HepG2 (cell line): ENCODE measurements around the gene LSM2. TPM values are rescaled to one million over a fixed set of nuclear protein-coding genes. Genes with fewer than 3 reads are reported as not detected.
"Not testable (repeated sequence)": the region's sequence is repeated elsewhere in the genome, so short reads cannot be mapped to it uniquely, and the experiment has no call there.

Source experiments
- ATAC-seq: fragments of 200-7000 bp; cut with Tn5 transposase; 3 replicates; pipeline ENCODE4 v1.9.1; 2020; ENCODE audit warnings: mild to moderate bottlenecking, moderate library complexity
- BruUV-seq: library from RNA; stranded (reverse); fragments of 400-500 nt; replicated peaks from 2 replicates; lab custom pipeline; 2021; lab: Mats Ljungman, UMichigan
- CTCF ChIA-PET: fragments of 300-600 bp; formaldehyde crosslinking; extraction: SDS; loops from one replicate; lab custom pipeline; 2021; ENCODE audit warnings: low total read pairs, inconsistent platforms, low intra/inter-chr PET ratio; lab: Yijun Ruan, JAX
- POLR2A ChIA-PET: fragments of 350-600 bp; sonication (Branson Sonifier 250); formaldehyde crosslinking; loops from one replicate; lab custom pipeline; 2020; ENCODE audit warnings: antibody characterized with exemption, inconsistent platforms; lab: Yijun Ruan, JAX
- DNase-seq: peaks from one replicate; pipeline ENCODE4 v3.0.0-alpha.2; 2015; ENCODE audit warnings: low spot score
- FAIRE-seq: peaks from 3 replicates; lab custom pipeline; 2011; peaks lifted over from hg19 to GRCh38; lab: Jason Lieb, UNC
- H2AFZ ChIP-seq: one replicate; pipeline ENCODE4 v1.6.1; 2011; ENCODE audit warnings: low read length, inconsistent platforms
- H3K27ac ChIP-seq: fragments of 300-600 bp; 3 replicates; pipeline ENCODE4 v1.8.0; 2011; ENCODE audit warnings: mixed run types, mild to moderate bottlenecking, mixed read lengths, low read length, inconsistent platforms; ENCODE audit not compliant: insufficient read depth; ENCODE audit errors: extremely low read length
- H3K27me3 ChIP-seq, 2 experiments: fragments of 200-600 bp in 1 of 2; 2 replicates in 1 of 2; 3 replicates in 1 of 2; pipeline versions ENCODE4 v1.6.0 to v1.8.0; 2011; ENCODE audit warnings: low read length in 2 of 2, mild to moderate bottlenecking in 2 of 2, moderate library complexity in 2 of 2, inconsistent platforms in 1 of 2; ENCODE audit not compliant: insufficient read depth in 2 of 2, control insufficient read depth in 1 of 2
- H3K36me3 ChIP-seq, 2 experiments: fragments of 200-600 bp in 1 of 2; replicated peaks in 1 of 2; 2 replicates in 1 of 2; 3 replicates in 1 of 2; pipeline versions ENCODE4 v1.5.1 to v1.8.0; 2011; ENCODE audit warnings: low read length in 2 of 2, inconsistent platforms in 1 of 2; ENCODE audit not compliant: insufficient read depth in 2 of 2, control insufficient read depth in 1 of 2
- H3K4me1 ChIP-seq: 2 replicates; pipeline ENCODE4 v1.5.1; 2012; ENCODE audit warnings: low read length, inconsistent platforms; ENCODE audit not compliant: insufficient read depth
- H3K4me2 ChIP-seq: 2 replicates; pipeline ENCODE4 v1.6.0; 2011; ENCODE audit warnings: low read depth, low read length, inconsistent platforms
- H3K4me3 ChIP-seq, 3 experiments: fragments of 200-600 bp in 1 of 3; sonication (generic), shearing (Covaris generic) in 1 of 3; replicated peaks in 1 of 3; 2 replicates each; pipeline ENCODE4 v1.5.1; 2011 to 2016; ENCODE audit warnings: low read length in 3 of 3, inconsistent platforms in 2 of 3, low read depth in 2 of 3, mild to moderate bottlenecking in 2 of 3, control low read depth in 1 of 3, mixed read lengths in 1 of 3; ENCODE audit not compliant: insufficient read depth in 1 of 3
- H3K79me2 ChIP-seq: one replicate; pipeline ENCODE4 v1.6.1; 2011; ENCODE audit warnings: low read length, inconsistent platforms; ENCODE audit not compliant: insufficient read depth
- H3K9ac ChIP-seq: 2 replicates; pipeline ENCODE4 v1.6.0; 2011; ENCODE audit warnings: mild to moderate bottlenecking, low read depth, low read length, inconsistent platforms; ENCODE audit not compliant: insufficient read depth
- H3K9me3 ChIP-seq: 2 replicates; pipeline ENCODE4 v1.5.1; 2012; ENCODE audit warnings: mild to moderate bottlenecking, low read length
- H4K20me1 ChIP-seq: 2 replicates; pipeline ENCODE4 v1.6.0; 2011; ENCODE audit warnings: inconsistent platforms, mild to moderate bottlenecking, low read length, moderate library complexity; ENCODE audit not compliant: insufficient read depth
- CCDC6 ChIP-seq: sonication (generic); formaldehyde crosslinking; IDR thresholded peaks from 2 replicates; pipeline ENCODE4 v1.8.1; 2022; ENCODE audit warnings: mild to moderate bottlenecking, missing genetic modification reagents, moderate library complexity
- MED1 ChIP-seq: sonication (generic); formaldehyde crosslinking; IDR thresholded peaks from 2 replicates; pipeline ENCODE4 v1.4.0; 2020; ENCODE audit warnings: missing genetic modification reagents
- MYPOP ChIP-seq: sonication (generic); formaldehyde crosslinking; IDR thresholded peaks from 2 replicates; pipeline ENCODE4 v1.8.1; 2023; ENCODE audit warnings: mild to moderate bottlenecking, moderate library complexity, missing genetic modification reagents
- NFKB2 ChIP-seq: sonication (generic); formaldehyde crosslinking; IDR thresholded peaks from 2 replicates; pipeline ENCODE4 v1.4.0; 2020; ENCODE audit warnings: missing genetic modification reagents, borderline replicate concordance
- NR2F6 ChIP-seq, 2 experiments: IDR thresholded peaks; 2 replicates each; pipeline ENCODE4 v1.6.1; 2016; ENCODE audit warnings: antibody characterized with exemption in 1 of 2, mild to moderate bottlenecking in 1 of 2
- RFXANK ChIP-seq: IDR thresholded peaks from 2 replicates; pipeline ENCODE4 v1.6.1; 2016
- RXRA ChIP-seq: sonication (generic); formaldehyde crosslinking; IDR thresholded peaks from 2 replicates; pipeline ENCODE4 v1.5.1; 2020; ENCODE audit warnings: missing genetic modification reagents
- SIX1 ChIP-seq: sonication (generic); formaldehyde crosslinking; IDR thresholded peaks from 2 replicates; pipeline ENCODE4 v1.4.0; 2020; ENCODE audit warnings: missing genetic modification reagents, borderline replicate concordance
- ZBTB38 ChIP-seq: sonication (generic); formaldehyde crosslinking; IDR thresholded peaks from 2 replicates; pipeline ENCODE4 v1.5.1; 2020; ENCODE audit warnings: mild to moderate bottlenecking, missing genetic modification reagents
- ZMYM3 ChIP-seq: sonication (generic); formaldehyde crosslinking; IDR thresholded peaks from 2 replicates; pipeline ENCODE4 v1.5.1; 2020; ENCODE audit warnings: mild to moderate bottlenecking, missing genetic modification reagents
- ZNF121 ChIP-seq: sonication (generic); formaldehyde crosslinking; IDR thresholded peaks from 2 replicates; pipeline ENCODE4 v1.5.0; 2020; ENCODE audit warnings: mild to moderate bottlenecking, missing genetic modification reagents
- ZNF460 ChIP-seq: sonication (generic); formaldehyde crosslinking; IDR thresholded peaks from 2 replicates; pipeline ENCODE4 v1.5.1; 2020; ENCODE audit warnings: missing genetic modification reagents, mild to moderate bottlenecking, borderline replicate concordance
- WGBS: methylation state at CpG from one replicate; pipeline ENCODE4 v1.1.6; 2017; ENCODE audit warnings: low lambda C conversion rate; 5-methylcytosine and 5-hydroxymethylcytosine counted together
- in situ Hi-C: cut with HindIII; loops from 2 replicates; pipeline ENCODE4 v1.10.0; 2017; ENCODE audit warnings: low pct_unique_long_range_greater_than_20kb; ENCODE audit not compliant: extremely low pct_ligation_motif_present
- intact Hi-C: fragments of 100-400 bp; cut with micrococcal nuclease; formaldehyde crosslinking; loops from one replicate; pipeline ENCODE4 v1.10.0; 2022; ENCODE audit not compliant: unreplicated experiment
- polyA plus RNA-seq, 8 experiments: library from polyadenylated mRNA; depleted of rRNA in 3 of 8; stranded (reverse) in 7 of 8; unstranded in 1 of 8; fragments of >200 nt; fragmentation: Illumina TruSeq in 4 of 8; extraction: Trizol in 4 of 8; gene quantifications; 2 replicates each; pipeline versions ENCODE4 v1.2.1 to v1.2.3, GENCODE V29; 2011 to 2016; ENCODE audit warnings: low read depth in 4 of 8, missing spikeins in 1 of 8, mixed read lengths in 1 of 8; ENCODE audit not compliant: insufficient read depth in 1 of 8
- total RNA-seq, 5 experiments: library from RNA; depleted of rRNA; stranded (reverse); fragments of >200 nt; fragmentation: Illumina TruSeq; extraction: Trizol; gene quantifications; 2 replicates each; pipeline ENCODE4 v1.2.3, GENCODE V29; 2016; ENCODE audit warnings: low read depth in 1 of 5
- TF ChIP-seq, protein P1 (sequence below): sonication (generic); formaldehyde crosslinking; IDR thresholded peaks from 2 replicates; pipeline ENCODE4 v1.4.0; 2020; ENCODE audit warnings: low read depth, missing genetic modification reagents
- TF ChIP-seq, protein P2 (sequence below): IDR thresholded peaks from 2 replicates; pipeline ENCODE4 v1.4.0; 2020; ENCODE audit warnings: mild to moderate bottlenecking, missing genetic modification reagents

The LSM2 gene
- total and polyA plus RNA-seq, 2 of the 13 experiments (the other 11 are each of a cell fraction or from before 2014, with no cell fraction given): 69.4 to 90.5 TPM

GRCh38 chr6:31817929-31818511 is 11.3 kb upstream of the LSM2 start:
- DNase-seq; H4K20me1 ChIP-seq; CTCF ChIA-PET; in situ Hi-C loops; H2AFZ ChIP-seq; H3K9me3 ChIP-seq; H3K36me3 ChIP-seq; intact Hi-C loops; H3K27me3 ChIP-seq; FAIRE-seq; ATAC-seq; BruUV-seq; TF ChIP-seq NR2F6 (IDR thresholded peaks at IDR 0.05): not testable (repeated sequence)
- WGBS: 42% methylated on average over 8 of the region's 8 CpGs
- Histone ChIP-seq H3K4me3 (peak overlapping the region; percentile 59 to 82 (median 62)), H3K4me1 (peaks cover 54% of the 10 kb centered on the region), H3K9ac (peak overlapping the region; percentile 66), H3K4me2 (peak overlapping the region; percentile 76), H3K79me2 (peaks cover 27% of the 10 kb centered on the region), H3K27ac (peak overlapping the region; percentile 86)
- POLR2A ChIA-PET: interaction anchor here (0.9 to 6.9 kb wide), 8 partner anchors 8 to 81 kb away, joined by 3 to 66 read pairs (median 7); partner anchors contain the start of genes HSPA1B, LSM2, VARS1 and VWA7
- TF ChIP-seq ZBTB38 (CRISPR knock-in tag) (0 out of 2 replicates have a peak, but pooled peaks have one; percentile 59), MED1 (CRISPR knock-in tag) (peak; percentile 24; the same call in 1 of the 2 replicates), ZMYM3 (CRISPR knock-in tag) (peak; percentile 60), ZNF121 (CRISPR knock-in tag) (peak; percentile 98), RFXANK (CRISPR knock-in tag) (0 out of 2 replicates have a peak, but pooled peaks have one; percentile 40), MYPOP (CRISPR knock-in tag) (0 out of 2 replicates have a peak, but pooled peaks have one; percentile 25), SIX1 (CRISPR knock-in tag) (0 out of 2 replicates have a peak, but pooled peaks have one; percentile 44), RXRA (CRISPR knock-in tag) (0 out of 2 replicates have a peak, but pooled peaks have one; percentile 13), ZNF460 (CRISPR knock-in tag) (peak; percentile 58; the same call in 1 of the 2 replicates), NR2F6 (CRISPR knock-in tag; IDR thresholded peaks at IDR 0.05) (0 out of 2 replicates have a peak, but pooled peaks have one; percentile 16), NFKB2 (CRISPR knock-in tag) (0 out of 2 replicates have a peak, but pooled peaks have one; percentile 30), CCDC6 (0 out of 2 replicates have a peak, but pooled peaks have one; percentile 19)
- TF ChIP-seq, protein P1, sequence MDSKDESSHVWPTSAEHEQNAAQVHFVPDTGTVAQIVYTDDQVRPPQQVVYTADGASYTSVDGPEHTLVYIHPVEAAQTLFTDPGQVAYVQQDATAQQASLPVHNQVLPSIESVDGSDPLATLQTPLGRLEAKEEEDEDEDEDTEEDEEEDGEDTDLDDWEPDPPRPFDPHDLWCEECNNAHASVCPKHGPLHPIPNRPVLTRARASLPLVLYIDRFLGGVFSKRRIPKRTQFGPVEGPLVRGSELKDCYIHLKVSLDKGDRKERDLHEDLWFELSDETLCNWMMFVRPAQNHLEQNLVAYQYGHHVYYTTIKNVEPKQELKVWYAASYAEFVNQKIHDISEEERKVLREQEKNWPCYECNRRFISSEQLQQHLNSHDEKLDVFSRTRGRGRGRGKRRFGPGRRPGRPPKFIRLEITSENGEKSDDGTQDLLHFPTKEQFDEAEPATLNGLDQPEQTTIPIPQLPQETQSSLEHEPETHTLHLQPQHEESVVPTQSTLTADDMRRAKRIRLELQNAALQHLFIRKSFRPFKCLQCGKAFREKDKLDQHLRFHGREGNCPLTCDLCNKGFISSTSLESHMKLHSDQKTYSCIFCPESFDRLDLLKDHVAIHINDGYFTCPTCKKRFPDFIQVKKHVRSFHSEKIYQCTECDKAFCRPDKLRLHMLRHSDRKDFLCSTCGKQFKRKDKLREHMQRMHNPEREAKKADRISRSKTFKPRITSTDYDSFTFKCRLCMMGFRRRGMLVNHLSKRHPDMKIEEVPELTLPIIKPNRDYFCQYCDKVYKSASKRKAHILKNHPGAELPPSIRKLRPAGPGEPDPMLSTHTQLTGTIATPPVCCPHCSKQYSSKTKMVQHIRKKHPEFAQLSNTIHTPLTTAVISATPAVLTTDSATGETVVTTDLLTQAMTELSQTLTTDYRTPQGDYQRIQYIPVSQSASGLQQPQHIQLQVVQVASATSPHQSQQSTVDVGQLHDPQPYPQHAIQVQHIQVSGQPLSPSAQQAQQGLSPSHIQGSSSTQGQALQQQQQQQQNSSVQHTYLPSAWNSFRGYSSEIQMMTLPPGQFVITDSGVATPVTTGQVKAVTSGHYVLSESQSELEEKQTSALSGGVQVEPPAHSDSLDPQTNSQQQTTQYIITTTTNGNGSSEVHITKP: 0 out of 2 replicates have a peak, but pooled peaks have one; percentile 39
- TF ChIP-seq, protein P2, sequence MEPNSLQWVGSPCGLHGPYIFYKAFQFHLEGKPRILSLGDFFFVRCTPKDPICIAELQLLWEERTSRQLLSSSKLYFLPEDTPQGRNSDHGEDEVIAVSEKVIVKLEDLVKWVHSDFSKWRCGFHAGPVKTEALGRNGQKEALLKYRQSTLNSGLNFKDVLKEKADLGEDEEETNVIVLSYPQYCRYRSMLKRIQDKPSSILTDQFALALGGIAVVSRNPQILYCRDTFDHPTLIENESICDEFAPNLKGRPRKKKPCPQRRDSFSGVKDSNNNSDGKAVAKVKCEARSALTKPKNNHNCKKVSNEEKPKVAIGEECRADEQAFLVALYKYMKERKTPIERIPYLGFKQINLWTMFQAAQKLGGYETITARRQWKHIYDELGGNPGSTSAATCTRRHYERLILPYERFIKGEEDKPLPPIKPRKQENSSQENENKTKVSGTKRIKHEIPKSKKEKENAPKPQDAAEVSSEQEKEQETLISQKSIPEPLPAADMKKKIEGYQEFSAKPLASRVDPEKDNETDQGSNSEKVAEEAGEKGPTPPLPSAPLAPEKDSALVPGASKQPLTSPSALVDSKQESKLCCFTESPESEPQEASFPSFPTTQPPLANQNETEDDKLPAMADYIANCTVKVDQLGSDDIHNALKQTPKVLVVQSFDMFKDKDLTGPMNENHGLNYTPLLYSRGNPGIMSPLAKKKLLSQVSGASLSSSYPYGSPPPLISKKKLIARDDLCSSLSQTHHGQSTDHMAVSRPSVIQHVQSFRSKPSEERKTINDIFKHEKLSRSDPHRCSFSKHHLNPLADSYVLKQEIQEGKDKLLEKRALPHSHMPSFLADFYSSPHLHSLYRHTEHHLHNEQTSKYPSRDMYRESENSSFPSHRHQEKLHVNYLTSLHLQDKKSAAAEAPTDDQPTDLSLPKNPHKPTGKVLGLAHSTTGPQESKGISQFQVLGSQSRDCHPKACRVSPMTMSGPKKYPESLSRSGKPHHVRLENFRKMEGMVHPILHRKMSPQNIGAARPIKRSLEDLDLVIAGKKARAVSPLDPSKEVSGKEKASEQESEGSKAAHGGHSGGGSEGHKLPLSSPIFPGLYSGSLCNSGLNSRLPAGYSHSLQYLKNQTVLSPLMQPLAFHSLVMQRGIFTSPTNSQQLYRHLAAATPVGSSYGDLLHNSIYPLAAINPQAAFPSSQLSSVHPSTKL: 0 out of 2 replicates have a peak, but pooled peaks have one; percentile 2
